Stimulated activated CD8-positive, alpha-beta memory T cell treated with anti-CD3 and anti-CD28 coated beads, Interleukin-7, amount 100 ng/mL, for 1 hour (primary cell): ENCODE results near the gene GRIP2.

Experiments
- DNase-seq, 2 donors: peaks; one replicate each; pipeline ENCODE4 v3.0.0-alpha.2; 2020; ENCODE audit warnings: low read depth in 2 of 2

The GRIP2 gene

DNA sequence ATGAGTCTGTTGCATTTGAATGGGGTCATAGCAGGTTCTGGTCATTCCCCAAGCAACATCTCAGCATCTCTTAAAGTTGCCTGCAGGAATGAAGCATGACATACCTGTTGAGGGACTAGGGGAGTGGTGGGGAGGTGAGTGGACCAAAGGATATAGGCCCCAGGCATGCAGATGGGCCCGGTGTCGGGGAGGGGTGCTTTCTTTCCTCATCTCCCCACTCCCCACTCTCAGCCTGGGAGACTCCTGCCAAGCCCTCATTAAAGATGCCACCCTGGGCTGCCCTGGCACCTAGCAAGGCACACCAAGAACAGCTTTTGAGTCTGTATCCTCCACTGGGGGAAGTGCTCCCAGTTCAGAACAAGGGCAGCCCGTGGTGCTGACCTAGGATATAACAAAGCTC is 54.2 kb downstream of the GRIP2 start:
- DNase-seq = no peak

DNA sequence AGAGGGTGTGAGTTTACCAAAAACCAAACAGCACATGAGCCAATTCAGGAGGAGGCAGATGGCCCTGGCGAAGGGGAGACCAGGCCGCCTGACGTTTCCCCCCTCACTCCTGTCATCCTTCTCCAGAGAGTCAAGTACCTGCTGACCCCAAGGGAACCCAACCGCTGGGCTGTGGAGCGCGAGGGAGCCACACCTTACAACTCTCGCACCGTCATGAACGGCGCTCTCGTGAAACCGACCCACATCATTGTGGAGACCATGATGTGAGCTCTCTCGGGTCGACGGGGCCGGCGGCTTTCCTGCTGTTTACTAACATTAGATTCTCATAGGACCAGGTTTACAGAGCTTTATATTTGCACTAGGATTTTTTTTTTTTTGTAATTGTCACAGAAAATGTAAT is 55.4 kb downstream of the GRIP2 start:
- no peak for DNase-seq

DNA sequence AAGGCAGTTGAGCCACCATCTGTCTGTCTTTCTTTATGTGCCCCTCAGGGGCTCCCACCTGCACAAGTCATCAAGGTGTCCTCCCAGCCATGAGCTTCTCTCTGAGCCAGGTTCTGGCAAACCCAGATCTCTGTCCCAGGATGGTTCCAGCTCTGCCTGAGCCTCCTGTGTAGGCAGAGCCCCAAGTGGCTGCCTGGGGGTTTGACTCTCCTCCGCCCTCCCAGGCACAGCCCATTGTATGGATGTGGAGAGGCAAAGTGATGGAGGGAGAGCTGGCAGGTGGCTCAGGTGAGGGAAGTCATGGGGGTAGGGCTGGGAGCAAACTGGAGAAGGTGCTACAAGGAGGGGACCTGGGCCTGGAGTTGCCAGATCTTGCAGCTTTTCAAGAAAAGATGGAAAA is 56.9 kb downstream of the GRIP2 start:
- no peak for DNase-seq

GRCh38 chr3:14482271-14482721 is 57.8 kb downstream of the GRIP2 start:
- no peak for DNase-seq

DNA sequence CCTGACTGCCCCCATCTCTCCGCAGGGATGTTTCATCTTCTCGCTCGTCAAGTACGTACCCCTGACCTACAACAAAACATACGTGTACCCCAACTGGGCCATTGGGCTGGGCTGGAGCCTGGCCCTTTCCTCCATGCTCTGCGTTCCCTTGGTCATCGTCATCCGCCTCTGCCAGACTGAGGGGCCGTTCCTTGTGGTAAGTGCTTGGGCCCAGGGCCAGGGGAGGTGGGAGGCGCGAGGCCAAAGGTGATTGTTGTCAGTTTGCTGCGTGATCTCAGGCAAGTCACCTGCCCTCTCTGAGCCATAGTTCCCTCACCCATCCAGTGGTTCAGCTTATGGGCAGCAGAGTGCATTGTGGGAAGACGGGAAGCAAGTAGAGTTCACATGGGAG is 58.5 kb downstream of the GRIP2 start:
- no peak for DNase-seq

DNA sequence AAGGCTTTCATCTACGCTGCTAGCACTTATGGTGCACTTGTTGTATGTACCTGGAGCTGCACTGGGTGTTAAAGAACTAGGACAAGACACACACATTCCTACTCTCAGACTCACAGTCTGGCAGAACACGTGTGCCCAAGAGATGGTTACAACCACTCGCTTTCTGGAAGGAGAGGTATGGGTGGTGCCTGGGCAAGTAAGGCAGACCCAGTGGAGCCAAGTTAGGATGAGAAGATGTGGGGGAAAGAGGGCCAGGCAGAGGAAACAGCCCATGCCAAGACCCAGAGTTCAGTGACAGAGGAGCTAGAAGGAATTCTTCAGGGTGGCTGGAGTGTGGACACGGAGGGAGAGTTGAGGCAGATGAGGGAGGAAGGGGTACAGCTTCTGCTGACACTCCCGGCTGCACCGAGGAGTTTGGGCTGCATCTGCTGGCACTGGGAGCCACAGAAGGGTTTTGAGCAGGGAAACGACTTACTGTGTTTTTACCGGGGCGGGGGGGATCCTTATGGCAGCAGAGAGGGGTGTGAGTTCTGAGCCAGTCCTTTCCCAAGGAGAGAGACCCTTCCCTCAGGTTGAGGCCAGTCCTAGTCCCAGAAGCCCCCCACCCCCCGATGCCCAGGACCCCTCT is 59.0 kb downstream of the GRIP2 start:
- no peak for DNase-seq

DNA sequence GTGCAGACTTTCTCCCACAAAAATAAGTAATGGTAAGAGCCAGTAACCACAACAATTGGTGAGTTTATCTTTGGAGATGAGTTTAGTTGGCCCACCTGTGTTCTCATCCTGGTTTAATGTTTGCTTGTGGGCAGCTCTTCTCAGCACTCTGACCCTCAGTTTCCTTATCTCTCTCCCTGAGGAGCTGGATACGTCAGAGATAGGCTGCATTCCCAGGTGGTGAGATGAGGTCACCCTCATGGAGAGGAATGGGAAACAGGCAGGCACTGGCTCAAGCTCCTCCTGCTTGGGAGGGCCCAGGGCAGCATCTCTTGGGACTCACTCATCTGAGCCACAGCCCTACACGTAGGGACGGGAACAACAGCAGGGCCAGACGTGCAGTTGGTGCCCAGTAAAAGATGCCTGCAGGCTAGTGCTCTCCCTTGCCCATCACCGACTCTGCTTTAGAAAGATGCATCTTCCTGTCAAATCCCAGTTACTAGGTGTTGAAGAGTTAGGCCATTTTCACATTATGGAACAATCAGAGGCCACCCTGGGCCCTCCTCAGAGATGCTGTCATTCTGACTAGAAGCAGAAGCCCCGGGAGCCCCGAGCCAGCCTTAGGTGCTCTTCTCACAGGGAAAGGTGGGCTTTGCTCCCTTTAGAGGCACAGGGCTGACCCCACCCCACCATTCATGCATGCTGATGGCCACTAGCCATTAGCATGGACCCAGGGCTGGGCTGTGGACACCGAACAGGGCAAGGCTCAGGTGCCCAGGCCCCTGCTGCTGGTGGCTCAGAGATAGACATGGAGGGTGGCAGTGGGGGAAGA is 59.7 kb downstream of the GRIP2 start:
- DNase-seq = no peak

- DNase-seq = no peak
Measured at GRCh38 chr3:14479591-14479990, 60.6 kb downstream of the GRIP2 start.

DNA sequence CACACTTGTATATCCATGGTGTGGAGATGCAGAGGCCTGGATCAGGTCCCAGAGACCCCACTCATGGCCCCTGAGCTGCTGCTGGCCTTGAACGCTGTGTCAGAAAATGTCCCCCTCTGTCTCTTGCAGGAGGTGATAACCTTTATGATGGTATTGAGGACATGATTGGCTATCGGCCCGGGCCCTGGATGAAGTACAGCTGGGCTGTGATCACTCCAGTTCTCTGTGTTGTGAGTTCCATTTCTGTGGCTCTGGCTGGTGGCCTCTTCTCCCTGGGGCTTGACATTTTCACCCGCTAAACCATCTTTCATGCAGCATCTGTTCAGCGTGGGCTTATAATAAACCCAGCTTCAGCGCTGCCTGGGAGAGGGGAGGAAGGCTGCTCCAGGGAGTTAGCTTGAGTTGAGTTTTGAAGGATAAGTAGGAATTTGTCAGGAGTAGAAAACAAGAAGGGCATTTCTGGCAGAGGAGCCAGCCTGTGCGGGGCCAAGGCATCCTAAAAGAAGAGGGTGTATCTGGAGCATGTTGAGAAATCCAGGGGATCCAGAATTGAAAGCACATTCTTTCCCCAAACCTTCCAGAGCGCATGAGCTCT is 61.1 kb downstream of the GRIP2 start:
- no peak for DNase-seq

DNA sequence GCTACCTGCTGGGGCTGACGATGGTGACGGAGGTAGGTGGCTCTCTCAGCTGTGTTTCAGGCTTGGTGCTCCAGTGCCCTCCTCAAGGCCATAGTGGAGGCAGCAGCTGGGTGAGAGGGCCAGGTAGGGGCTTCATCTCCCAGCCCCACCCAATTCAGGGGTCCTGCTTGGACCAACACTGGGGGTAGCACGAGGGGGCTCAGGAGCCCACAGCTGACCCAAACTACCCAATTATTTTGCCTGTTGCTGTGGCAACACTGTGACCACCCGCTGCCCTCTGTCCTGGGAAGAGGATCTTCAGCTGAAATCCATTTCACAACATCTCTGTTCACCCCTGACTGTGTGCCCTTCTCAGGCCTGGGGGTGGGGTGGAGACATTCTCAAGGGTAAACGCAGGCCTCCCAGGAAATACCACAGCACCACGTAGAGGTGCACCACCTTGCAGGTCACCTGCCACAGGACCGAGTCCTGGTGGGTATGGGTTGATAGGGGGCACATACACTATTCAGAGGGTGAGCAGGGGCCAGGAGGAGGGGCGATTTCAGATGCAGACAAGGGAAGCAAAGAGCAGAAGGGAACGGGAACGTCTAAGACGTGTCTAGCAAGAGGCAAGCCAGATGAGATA is 62.7 kb downstream of the GRIP2 start:
- no peak for DNase-seq

DNA sequence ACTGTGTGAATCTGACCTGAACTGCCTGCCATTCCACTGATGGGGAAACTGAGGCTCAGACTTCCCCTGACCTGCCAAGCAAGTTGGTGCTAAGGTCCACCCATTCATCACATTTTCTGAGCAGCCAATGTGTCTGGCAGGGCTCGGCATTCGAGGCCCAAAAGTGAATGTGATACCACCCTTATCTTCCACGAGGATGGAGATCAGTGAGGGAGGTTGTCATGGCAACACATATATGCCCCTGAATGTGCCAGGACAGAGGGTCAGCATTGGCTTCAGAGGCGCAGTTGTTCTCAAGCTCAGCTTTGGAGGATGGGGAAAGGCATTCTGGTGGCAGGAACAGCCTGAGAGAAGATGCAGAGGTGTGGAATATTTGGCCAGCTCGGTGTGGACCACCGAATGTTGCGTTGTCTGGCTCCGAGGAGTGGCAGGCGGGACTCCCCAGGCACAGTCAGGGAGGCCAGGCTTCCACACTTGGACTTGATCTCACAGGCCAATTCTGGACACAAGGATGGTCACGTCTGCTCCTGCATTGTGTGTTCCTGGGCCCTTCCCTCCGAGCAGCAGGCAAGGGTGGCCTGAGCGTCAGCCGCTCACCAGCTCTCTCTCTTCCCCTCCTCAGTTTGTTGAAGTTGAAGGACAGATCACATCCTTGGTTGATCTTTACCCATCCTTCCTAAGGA is 63.4 kb downstream of the GRIP2 start:
- no peak for DNase-seq

- DNase-seq = no peak
Measured at GRCh38 chr3:14475621-14476020, 64.5 kb downstream of the GRIP2 start.

DNA sequence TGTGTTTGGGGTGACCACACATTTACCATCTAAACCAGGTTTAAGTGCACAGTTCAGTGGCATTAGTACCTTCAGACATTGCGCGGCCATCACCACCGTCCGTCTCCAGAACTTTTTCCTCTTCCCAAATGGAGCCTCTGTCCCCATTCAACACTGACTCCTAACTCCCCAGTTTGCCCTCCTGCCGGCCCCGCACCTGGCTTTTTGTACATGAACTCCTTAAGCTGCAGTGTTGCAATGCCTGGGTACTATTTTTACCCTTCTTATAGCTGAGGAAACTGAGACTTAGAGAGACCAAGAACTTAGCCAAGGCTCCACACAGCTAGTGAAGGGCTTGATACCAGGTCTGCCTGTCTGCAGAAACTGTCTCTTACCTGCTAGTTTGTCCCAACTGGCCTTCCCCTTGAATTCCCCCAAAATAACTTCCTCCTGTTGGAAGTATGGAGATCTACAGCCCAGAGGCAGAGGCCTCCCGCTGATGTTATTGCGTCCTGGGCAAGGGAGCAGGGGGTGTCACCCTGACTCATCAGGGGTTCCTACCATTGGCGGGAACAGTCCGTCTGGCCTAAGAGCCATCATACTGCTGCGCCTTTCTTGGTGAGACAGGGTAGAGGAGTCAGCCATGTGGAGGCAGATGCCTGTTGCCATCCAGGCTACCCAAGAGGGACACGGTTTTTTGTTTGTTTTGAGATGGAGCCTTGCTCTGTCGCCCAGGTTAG is 65.6 kb downstream of the GRIP2 start:
- no peak for DNase-seq

- DNase-seq = no peak
Measured at GRCh38 chr3:14473411-14473891, 66.7 kb downstream of the GRIP2 start.

DNA sequence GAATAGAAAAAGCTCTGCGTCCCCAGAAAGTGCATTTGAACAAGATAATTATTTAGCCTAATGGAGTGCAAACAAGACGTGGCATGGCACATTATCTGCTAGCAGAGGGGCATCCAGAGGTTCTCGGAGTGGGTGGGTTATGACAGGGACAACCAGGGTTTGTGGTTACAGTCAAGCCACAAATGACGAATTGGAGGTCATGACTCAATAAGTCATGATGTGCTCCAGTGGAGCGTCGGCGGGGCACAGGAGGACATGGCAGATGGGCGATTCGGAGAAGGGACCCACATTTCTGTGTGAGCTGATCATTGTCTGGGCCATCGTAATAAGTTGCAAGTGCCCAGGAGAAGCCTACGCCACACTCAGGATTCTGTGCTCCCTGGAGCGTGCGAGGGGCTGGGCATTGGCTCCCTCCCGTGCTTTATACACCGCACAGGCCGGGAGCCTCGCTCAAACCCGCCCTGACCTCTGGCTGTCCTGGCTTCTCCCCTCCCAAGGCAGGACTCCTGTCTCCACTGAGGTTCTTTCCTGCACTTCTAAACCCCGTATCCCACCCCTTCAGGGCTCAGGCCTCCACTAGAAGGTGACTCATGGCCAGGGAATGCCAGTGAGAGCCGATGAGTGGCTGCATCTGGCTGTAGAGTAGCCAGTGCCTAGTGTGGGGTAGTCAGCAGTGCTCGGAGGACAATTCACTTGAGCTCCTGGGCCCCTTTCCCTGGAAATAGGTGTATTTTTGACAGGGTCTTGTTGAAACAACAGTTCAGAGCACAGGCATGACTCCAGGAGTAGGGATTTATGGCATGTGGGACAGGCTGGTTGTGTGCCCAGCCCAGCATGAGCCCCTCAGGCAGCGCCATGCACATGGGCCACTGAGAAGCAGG is 67.4 kb downstream of the GRIP2 start:
- no peak for DNase-seq

DNA sequence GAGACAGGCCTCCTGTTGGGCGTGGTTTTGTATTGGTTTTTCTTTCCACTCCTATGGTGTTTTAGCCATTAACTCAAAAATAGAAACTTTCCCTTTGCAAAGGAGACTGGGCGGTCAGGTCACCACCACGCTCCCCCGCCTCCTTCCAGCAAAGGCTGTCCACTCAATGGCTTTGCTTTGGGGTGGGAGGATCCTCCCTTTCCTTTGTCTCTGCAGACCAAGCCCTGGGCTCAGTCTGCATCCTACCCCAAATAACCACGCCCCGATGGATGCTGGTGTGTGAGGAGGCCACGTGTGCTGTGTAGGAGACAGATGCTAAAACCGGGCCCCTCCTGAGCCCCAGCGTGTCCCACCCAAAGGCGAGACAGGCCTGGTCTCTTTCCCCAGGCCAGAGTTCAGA is 68.5 kb downstream of the GRIP2 start:
- DNase-seq = no peak

DNA sequence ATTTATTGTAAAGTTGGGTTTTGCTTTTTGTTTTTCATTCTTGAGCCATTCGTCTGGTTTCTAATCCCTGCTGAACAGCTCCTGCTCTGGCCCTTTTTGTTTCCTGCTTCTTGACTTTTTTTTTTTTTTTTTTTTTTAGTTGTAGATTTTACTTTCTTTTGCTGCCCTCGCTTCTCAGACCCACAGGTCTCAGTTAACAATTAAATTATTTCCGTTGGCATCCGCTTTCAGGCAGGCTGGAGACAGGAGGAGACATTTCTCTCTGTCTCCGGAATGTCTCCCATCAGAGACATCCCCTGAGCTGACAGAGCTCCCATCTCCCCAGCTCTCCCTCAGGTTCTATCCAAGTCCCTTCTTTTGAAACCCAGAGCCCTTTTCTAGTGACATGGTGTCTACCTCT is 69.1 kb downstream of the GRIP2 start:
- DNase-seq = no peak

DNA sequence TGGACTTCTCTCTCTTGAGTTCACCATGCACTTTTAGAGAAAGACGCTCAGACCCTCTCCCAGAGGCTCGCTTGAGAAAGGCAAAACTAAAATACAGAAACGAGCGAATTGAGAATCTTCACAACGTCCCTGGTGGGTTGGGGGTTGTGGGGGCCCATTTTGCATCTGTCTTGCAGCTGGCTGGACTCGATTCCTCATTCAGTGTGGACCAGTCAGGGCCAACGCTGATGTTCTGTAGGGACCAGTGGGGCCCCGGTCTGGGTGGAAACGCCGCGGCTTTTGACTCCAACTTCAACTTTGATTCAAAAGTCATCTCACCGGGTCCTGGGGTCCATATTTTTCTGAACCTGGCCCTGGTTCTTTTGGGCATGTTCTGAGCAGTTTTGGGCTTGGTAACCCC is 69.7 kb downstream of the GRIP2 start:
- no peak for DNase-seq

DNA sequence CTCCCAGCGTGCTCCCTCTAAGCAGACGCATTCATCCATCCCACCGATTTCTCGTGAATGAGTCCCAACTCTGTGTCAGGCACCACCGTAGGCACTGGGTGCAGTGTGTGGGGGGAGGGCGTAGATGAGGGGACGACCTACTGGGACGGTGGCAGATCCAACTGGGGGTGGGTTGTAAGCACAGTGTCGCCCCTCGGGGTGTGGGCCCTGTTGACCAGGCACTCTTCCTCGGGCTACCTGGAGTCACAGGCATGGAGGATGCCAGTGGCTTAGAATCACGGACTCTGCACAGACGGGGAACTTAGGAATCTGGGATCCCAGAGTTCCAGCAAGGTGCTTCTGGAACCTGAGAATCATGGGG is 71.5 kb downstream of the GRIP2 start:
- no peak for DNase-seq
